ENCODE measurements around the gene USP6NL. TPM values are rescaled to one million over a fixed set of nuclear protein-coding genes. Genes with fewer than 3 reads are reported as not detected.

The USP6NL gene
- total RNA-seq, 2 donors from 2014 or later = 9.6 to 10.5 TPM

GRCh38 chr10:11608159-11609013 is 3.1 kb downstream of the USP6NL start:
- H3K27ac ChIP-seq = no peak overlapping the region
- TF ChIP-seq CTCF (IDR thresholded peaks at IDR 0.05) = no peak
- DNase-seq (ENCODE audit: low spot score) = no peak
- H3K4me1 ChIP-seq = peaks cover 0 to 17% of the 10 kb centered on the region in 2 donors
- no peaks in the 10 kb centered on the region for H3K9me3 ChIP-seq
- H3K27me3 ChIP-seq = no peaks in the 10 kb centered on the region
- no peaks in the 10 kb centered on the region for H3K36me3 ChIP-seq
- H3K4me3 ChIP-seq = no peak overlapping the region

- H3K27ac ChIP-seq = no peak overlapping the region
- H3K9me3 ChIP-seq = no peaks in the 10 kb centered on the region
- H3K4me3 ChIP-seq = no peak overlapping the region
- H3K4me1 ChIP-seq = peaks cover 0 to 10% of the 10 kb centered on the region in 2 donors
- no peak for TF ChIP-seq CTCF (IDR thresholded peaks at IDR 0.05)
- no peaks in the 10 kb centered on the region for H3K36me3 ChIP-seq
- H3K27me3 ChIP-seq = no peaks in the 10 kb centered on the region
- no peak for DNase-seq (ENCODE audit: low spot score)
Observed at GRCh38 chr10:11605807-11606408, 5.5 kb downstream of the USP6NL start.

- no peak for TF ChIP-seq CTCF (IDR thresholded peaks at IDR 0.05)
- H3K27me3 ChIP-seq = no peaks in the 10 kb centered on the region
- H3K4me1 ChIP-seq = peaks cover 0 to 10% of the 10 kb centered on the region in 2 donors
- no peak overlapping the region for H3K27ac ChIP-seq
- no peak for DNase-seq (ENCODE audit: low spot score)
- H3K4me3 ChIP-seq = no peak overlapping the region
- no peaks in the 10 kb centered on the region for H3K9me3 ChIP-seq
- H3K36me3 ChIP-seq = no peaks in the 10 kb centered on the region
Observed at GRCh38 chr10:11604865-11605650, 6.4 kb downstream of the USP6NL start.

- Histone ChIP-seq H3K27me3 (no peaks in the 10 kb centered on the region), H3K4me3 (no peak overlapping the region), H3K36me3 (no peaks in the 10 kb centered on the region), H3K27ac (no peak overlapping the region), H3K4me1 (no peaks in the 10 kb centered on the region), H3K9me3 (no peaks in the 10 kb centered on the region)
- no peak for DNase-seq (ENCODE audit: low spot score)
- no peak for TF ChIP-seq CTCF (IDR thresholded peaks at IDR 0.05)
Observed at GRCh38 chr10:11603741-11604140, 7.7 kb downstream of the USP6NL start.

GRCh38 chr10:11602919-11603523 is 8.4 kb downstream of the USP6NL start:
- Histone ChIP-seq H3K9me3 (no peaks in the 10 kb centered on the region), H3K36me3 (no peaks in the 10 kb centered on the region), H3K27me3 (no peaks in the 10 kb centered on the region), H3K4me3 (no peak overlapping the region), H3K4me1 (no peaks in the 10 kb centered on the region), H3K27ac (no peak overlapping the region)
- no peak for DNase-seq (ENCODE audit: low spot score)
- no peak for TF ChIP-seq CTCF (IDR thresholded peaks at IDR 0.05)

Measured in right atrium auricular region (tissue), 2 donors.